Common myeloid progenitor, CD34-positive (primary cell): Measurements from ENCODE around the gene ASTN2.

Experiments
- CTCF ChIA-PET: fragments of 350-600 bp; sonication (Branson Sonifier 250); formaldehyde crosslinking; loops from one replicate; lab custom pipeline; 2021; ENCODE audit warnings: antibody characterized with exemption; lab: Charles Lee
- POLR2A ChIA-PET: fragments of 350-600 bp; sonication (Branson Sonifier 250); formaldehyde crosslinking; loops from one replicate; lab custom pipeline; 2021; ENCODE audit warnings: antibody characterized with exemption; lab: Charles Lee
- DNase-seq, 3 donors: peaks; one replicate each; pipeline versions ENCODE4 v3.0.0 to v3.0.0-alpha.2; 2013
- H3K27ac ChIP-seq, 2 experiments: 1 replicate in 1 of 2; 2 replicates in 1 of 2; pipeline ENCODE4 v1.7.0; 2013; ENCODE audit warnings: inconsistent platforms in 2 of 2, low read length in 2 of 2, mild to moderate bottlenecking in 2 of 2, low read depth in 1 of 2, moderate library complexity in 1 of 2; ENCODE audit not compliant: severe bottlenecking in 2 of 2, insufficient read depth in 1 of 2, poor library complexity in 1 of 2
- H3K27me3 ChIP-seq, 5 experiments: replicated peaks in 2 of 5; 1 replicate in 3 of 5; 2 replicates in 2 of 5; pipeline versions ENCODE4 v1.6.1 to v1.7.0; 2013; ENCODE audit warnings: low read length in 4 of 5, mild to moderate bottlenecking in 2 of 5, moderate library complexity in 2 of 5, inconsistent platforms in 1 of 5; ENCODE audit not compliant: insufficient read depth in 5 of 5, control insufficient read depth in 4 of 5
- H3K36me3 ChIP-seq, 4 experiments: 1 replicate in 2 of 4; 2 replicates in 2 of 4; pipeline versions ENCODE4 v1.6.1 to v1.7.0; 2013; ENCODE audit warnings: low read length in 3 of 4, control low read depth in 1 of 4, mild to moderate bottlenecking in 1 of 4; ENCODE audit not compliant: control insufficient read depth in 4 of 4, insufficient read depth in 4 of 4
- H3K4me1 ChIP-seq, 4 experiments: 1 replicate in 3 of 4; 2 replicates in 1 of 4; pipeline versions ENCODE4 v1.6.1 to v1.7.1; 2013; ENCODE audit warnings: low read length in 3 of 4, mild to moderate bottlenecking in 3 of 4, control low read depth in 1 of 4, inconsistent platforms in 1 of 4, moderate library complexity in 1 of 4; ENCODE audit not compliant: control insufficient read depth in 4 of 4, insufficient read depth in 4 of 4; ENCODE audit errors: control extremely low read depth in 1 of 4
- H3K4me3 ChIP-seq, 7 experiments: 1 replicate in 4 of 7; 2 replicates in 3 of 7; pipeline versions ENCODE4 v1.5.1 to v1.7.0; 2013; ENCODE audit warnings: mild to moderate bottlenecking in 7 of 7, low read length in 6 of 7, moderate library complexity in 6 of 7, inconsistent platforms in 2 of 7, low read depth in 2 of 7, control low read depth in 1 of 7; ENCODE audit not compliant: insufficient read depth in 4 of 7, control insufficient read depth in 1 of 7; ENCODE audit errors: extremely low read depth in 1 of 7
- H3K9me3 ChIP-seq, 5 experiments: 1 replicate in 4 of 5; 2 replicates in 1 of 5; pipeline versions ENCODE4 v1.6.1 to v1.7.1; 2013; ENCODE audit warnings: low read length in 4 of 5, mild to moderate bottlenecking in 2 of 5, inconsistent platforms in 1 of 5, low read depth in 1 of 5, moderate library complexity in 1 of 5; ENCODE audit not compliant: control insufficient read depth in 4 of 5, insufficient read depth in 2 of 5; ENCODE audit errors: control extremely low read depth in 1 of 5
- WGBS: methylation state at CpG from one replicate; pipeline ENCODE4 v1.1.5; 2013; ENCODE audit not compliant: insufficient coverage; 5-methylcytosine and 5-hydroxymethylcytosine counted together

ASTN2 gene

DNA sequence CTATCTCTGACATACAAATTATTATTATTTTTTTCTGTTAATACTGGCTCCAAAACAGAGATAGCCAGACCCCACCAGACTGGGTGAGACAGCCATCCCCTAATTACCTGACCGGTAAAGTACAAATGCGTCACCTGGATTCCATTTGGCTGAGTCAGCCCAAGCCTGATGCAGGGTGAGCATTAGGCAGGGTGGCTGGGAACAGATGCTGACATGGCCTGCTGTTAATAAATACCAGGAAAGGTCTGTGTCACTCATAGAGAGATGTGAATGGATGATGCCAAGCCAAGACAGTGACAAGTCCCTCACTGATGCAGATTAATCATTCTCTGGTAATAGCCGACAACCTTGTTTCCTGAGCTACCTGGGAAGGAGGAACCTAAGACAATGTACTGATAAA, 544.3 kb downstream of the ASTN2 start:
- Histone ChIP-seq H3K36me3 (no peaks in the 10 kb centered on the region), H3K27ac (no peak overlapping the region), H3K27me3 (no peaks in the 10 kb centered on the region), H3K9me3 (peaks cover 0 to 3% (median 1%) of the 10 kb centered on the region in 5 experiments), H3K4me3 (no peak overlapping the region), H3K4me1 (no peaks in the 10 kb centered on the region)
- ChIA-PET POLR2A (no interaction called here), CTCF (interaction anchor here (1.2 kb wide), 1 partner anchor 11 kb away, joined by 3 read pairs; no protein-coding TSS in a partner anchor)
- no peak for DNase-seq
- WGBS, result 98% methylated on average over 3 of the region's 3 CpGs

DNA sequence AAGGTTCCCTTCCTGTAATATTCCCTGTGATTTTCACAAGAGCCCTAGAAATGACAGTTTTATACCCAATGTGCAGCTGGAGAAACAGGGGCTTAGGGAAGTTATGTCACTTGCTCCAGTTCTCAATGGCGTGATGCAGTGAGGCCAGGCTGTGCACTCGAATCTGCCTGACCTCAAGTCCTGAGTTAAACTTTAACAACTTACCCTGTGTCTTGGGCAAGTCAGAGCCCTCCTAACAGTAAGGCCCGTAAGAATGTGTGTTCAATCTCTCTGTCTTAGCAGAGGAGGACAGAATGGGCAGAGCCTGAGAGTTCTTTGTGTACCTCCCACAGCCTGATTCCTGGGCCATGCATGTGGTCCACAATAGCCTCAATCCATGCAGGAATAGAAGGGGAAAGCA, 546.7 kb downstream of the ASTN2 start:
- Histone ChIP-seq H3K9me3 (no peaks in the 10 kb centered on the region), H3K4me3 (no peak overlapping the region), H3K4me1 (no peaks in the 10 kb centered on the region), H3K27ac (no peak overlapping the region), H3K36me3 (no peaks in the 10 kb centered on the region), H3K27me3 (no peaks in the 10 kb centered on the region)
- ChIA-PET CTCF (no interaction called here), POLR2A (no interaction called here)
- no peak for DNase-seq
- 100% methylated on average over 3 of the region's 3 CpGs for WGBS

DNA sequence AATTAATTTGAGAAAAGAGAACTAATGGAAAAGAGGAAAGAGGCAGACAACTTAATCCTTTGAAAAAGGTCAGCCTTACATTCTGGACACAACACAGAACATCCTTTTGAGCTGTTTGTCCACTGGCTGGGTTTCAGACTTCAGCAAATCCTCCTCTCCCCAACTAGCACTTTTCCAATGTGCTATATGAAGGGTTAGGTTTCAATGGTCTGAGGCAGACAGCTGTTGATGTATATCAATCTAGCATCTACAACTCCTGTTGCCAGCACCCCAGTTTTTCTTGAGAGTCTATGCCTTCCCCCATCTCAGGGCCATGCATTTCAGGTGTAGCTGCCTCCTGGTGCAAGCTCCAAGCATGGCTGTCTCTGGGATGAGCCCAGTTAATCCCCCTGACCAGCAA, 553.5 kb downstream of the ASTN2 start:
- H3K27ac ChIP-seq, result no peak overlapping the region
- H3K9me3 ChIP-seq, result no peaks in the 10 kb centered on the region
- H3K36me3 ChIP-seq, result no peaks in the 10 kb centered on the region
- H3K4me3 ChIP-seq, result no peak overlapping the region
- ChIA-PET POLR2A (no interaction called here), CTCF (interaction anchor here (0.7 to 6.7 kb wide), 10 partner anchors 8 to 257 kb away, joined by 3 to 59 read pairs (median 4); no protein-coding TSS in a partner anchor)
- DNase-seq, result no peak
- no peaks in the 10 kb centered on the region for H3K4me1 ChIP-seq
- H3K27me3 ChIP-seq, result no peaks in the 10 kb centered on the region

DNA sequence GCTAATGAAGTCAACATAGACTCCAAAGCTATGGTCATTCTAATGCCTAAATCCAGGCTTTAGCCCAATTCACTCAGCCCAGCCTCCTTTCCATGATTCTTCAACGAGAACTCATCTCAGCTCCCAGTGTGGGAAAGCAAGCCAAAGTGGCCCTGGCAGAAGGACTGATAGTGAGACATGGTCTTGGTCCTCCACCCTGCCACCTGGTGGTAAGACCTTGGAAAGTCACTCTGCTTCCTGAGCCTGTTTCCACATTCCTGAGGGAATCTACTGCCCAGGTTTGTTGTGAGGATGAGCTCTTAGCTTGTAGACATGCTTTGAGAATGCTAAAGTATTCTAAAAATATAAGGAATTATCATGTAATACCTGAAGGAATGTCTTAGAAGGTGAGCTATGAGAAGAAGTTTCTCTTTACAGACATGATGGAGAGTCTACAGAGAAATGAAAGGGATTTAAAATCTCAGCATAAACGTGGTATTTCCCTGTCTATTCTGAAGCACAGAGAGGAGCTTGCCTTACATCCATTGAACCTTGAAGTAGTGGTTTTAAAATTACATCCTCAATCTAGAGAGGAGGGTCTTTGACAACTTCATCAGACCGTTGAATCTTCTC, 554.2 kb downstream of the ASTN2 start:
- peak; percentile 11 to 27 (median 14) for DNase-seq
- Histone ChIP-seq H3K27me3 (no peaks in the 10 kb centered on the region), H3K27ac (no peak overlapping the region), H3K4me3 (no peak overlapping the region), H3K9me3 (no peaks in the 10 kb centered on the region), H3K36me3 (no peaks in the 10 kb centered on the region), H3K4me1 (no peaks in the 10 kb centered on the region)
- ChIA-PET CTCF (interaction anchor here (0.6 to 6.7 kb wide), 11 partner anchors 8 to 1511 kb away, joined by 3 to 59 read pairs (median 3); no protein-coding TSS in a partner anchor), POLR2A (interaction anchor here (0.7 kb wide), 1 partner anchor 1376 kb away, joined by 3 read pairs; no protein-coding TSS in a partner anchor)
- WGBS, result 43% methylated on average over 2 of the region's 3 CpGs

DNA sequence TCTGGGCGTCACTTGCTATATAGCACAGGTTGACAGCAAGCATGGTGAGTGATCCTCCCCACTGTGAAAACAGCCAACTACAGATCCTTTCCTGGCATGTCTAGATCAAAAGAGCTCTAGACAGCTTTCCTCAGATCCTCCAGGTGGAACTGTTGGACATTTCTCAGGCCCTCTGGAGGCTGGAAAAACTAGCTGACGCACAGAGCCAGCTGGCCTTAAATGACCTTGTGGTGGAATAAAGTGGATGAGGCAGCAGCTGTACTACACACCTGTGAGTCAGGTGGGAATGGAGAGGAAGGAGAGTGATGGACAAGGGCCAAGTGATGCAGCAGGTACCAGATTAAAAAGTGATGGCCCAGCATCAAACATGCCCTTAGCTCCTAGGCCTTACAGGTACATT, 555.1 kb downstream of the ASTN2 start:
- DNase-seq, result no peak
- Histone ChIP-seq H3K4me1 (no peaks in the 10 kb centered on the region), H3K36me3 (no peaks in the 10 kb centered on the region), H3K27me3 (no peaks in the 10 kb centered on the region), H3K27ac (no peak overlapping the region), H3K4me3 (no peak overlapping the region), H3K9me3 (no peaks in the 10 kb centered on the region)
- WGBS, result 100% methylated on average over 1 of the region's 2 CpGs
- ChIA-PET CTCF (interaction anchor here (0.6 to 6.7 kb wide), 9 partner anchors 7 to 551 kb away, joined by 3 to 59 read pairs (median 3); no protein-coding TSS in a partner anchor), POLR2A (no interaction called here)

DNA sequence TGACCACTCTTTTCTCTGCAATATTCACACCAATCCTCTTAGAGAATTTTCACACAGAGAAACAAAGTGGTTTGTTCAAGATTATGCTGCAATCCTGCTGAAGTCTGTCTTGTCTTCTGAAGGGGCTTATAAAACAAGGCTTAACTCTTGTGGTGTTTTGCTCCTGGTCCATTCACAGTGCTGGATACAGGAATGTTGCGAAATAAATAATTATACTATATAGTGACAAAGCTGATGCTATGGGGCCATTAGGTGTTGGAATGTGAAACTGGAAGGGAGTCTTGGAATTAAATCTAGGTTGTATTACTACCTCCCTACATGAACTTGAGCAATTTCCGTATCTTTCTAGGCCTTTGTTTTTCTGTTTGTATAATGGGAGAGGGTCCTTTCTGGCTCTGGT, 557.5 kb downstream of the ASTN2 start:
- Histone ChIP-seq H3K27me3 (no peaks in the 10 kb centered on the region), H3K4me3 (no peak overlapping the region), H3K9me3 (no peaks in the 10 kb centered on the region), H3K4me1 (no peaks in the 10 kb centered on the region), H3K36me3 (no peaks in the 10 kb centered on the region), H3K27ac (no peak overlapping the region)
- WGBS, result no CpG with 5 or more reads among the region's 2 CpGs
- ChIA-PET CTCF (interaction anchor here (6.7 kb wide), 1 partner anchor 121 kb away, joined by 59 read pairs; no protein-coding TSS in a partner anchor), POLR2A (no interaction called here)
- no peak for DNase-seq

DNA sequence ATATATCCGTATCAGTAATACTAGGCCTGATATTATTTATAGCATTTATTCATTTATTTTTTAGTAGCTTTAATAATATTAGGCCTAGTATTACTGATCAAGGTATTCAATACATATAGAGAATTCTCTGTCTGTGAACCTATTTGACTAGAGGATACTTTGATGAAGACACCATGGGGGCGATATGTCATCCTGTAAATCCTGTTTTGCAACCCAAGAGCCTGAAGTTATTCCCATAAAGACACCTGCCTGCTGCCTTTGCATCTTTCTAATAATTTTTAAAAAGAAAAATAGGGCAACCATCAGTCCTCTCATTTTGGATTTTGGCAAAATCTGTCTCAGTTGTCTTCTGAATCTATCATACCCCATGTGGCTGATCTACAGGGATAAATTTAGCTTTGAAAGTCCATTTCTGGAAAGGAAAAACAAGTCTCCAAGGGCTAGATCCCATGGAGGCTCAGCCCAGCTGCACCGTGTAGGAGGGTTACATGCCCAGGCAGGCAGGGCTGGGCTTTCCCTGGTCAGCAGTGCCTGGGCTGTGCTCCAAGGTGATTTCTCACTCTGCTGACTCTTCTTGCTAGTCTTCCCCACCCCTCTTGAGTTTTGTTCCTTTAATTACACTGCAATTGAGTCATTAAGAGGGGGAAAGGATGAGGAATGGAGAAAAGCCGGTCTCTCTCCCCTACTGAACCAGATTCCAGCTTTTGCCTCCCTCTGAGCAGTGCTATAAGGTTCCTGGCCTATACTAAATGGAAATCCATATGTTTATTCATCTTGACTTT, 558.8 kb downstream of the ASTN2 start:
- no peaks in the 10 kb centered on the region for H3K27me3 ChIP-seq
- DNase-seq, result no peak
- no peaks in the 10 kb centered on the region for H3K4me1 ChIP-seq
- 100% methylated on average over 2 of the region's 4 CpGs for WGBS
- no peaks in the 10 kb centered on the region for H3K36me3 ChIP-seq
- H3K27ac ChIP-seq, result no peak overlapping the region
- ChIA-PET CTCF (interaction anchor here (1.1 to 6.7 kb wide), 2 partner anchors 119 to 120 kb away, joined by 3 to 59 read pairs; no protein-coding TSS in a partner anchor), POLR2A (no interaction called here)
- no peak overlapping the region for H3K4me3 ChIP-seq
- H3K9me3 ChIP-seq, result no peaks in the 10 kb centered on the region
